Measurements from ENCODE around the gene PDE9A. TPM values are rescaled to one million over a fixed set of nuclear protein-coding genes. Genes with fewer than 3 reads are reported as not detected.

PDE9A gene
- total RNA-seq, 6 experiments from 2014 or later: not detected

DNA sequence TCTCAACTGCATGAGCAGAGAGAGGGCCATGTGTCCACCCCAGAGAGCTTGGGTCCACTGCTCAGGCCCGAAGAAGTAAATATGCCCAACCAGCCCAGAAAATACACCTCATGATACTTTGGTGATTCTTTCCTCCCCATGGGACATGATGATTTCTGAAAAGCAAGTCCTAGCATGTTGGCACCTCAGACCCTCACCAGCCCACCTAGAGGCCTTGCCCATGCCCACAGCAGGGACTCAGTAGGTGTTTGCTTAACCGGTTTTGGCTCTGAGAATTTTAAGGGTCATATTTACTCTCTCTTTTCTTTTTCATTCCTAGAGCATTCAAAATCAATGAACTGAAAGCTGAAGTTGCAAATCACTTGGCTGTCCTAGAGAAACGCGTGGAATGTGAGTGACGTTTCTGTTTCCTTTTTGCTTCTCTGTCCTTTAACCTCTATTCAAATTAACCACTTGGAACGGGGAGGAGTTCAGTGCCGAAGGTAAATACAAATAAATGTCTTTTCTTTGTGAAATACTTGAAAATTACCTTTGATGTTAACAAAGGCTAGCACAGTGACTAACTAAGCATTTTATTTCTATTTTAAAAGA lies 79.7 kb downstream of the PDE9A start:
- Mint-ChIP-seq H3K4me3 (no peak overlapping the region), H3K27me3 (ENCODE audit: insufficient read depth) (no peaks in the 10 kb centered on the region), H3K9me3 (peaks cover 5% of the 10 kb centered on the region; the same call in 1 of the 2 replicates), H3K27ac (no peak overlapping the region), H3K36me3 (ENCODE audit: low read depth) (no peaks in the 10 kb centered on the region), H3K4me1 (ENCODE audit: low read depth) (no peaks in the 10 kb centered on the region)
- TF ChIP-seq, protein P1, sequence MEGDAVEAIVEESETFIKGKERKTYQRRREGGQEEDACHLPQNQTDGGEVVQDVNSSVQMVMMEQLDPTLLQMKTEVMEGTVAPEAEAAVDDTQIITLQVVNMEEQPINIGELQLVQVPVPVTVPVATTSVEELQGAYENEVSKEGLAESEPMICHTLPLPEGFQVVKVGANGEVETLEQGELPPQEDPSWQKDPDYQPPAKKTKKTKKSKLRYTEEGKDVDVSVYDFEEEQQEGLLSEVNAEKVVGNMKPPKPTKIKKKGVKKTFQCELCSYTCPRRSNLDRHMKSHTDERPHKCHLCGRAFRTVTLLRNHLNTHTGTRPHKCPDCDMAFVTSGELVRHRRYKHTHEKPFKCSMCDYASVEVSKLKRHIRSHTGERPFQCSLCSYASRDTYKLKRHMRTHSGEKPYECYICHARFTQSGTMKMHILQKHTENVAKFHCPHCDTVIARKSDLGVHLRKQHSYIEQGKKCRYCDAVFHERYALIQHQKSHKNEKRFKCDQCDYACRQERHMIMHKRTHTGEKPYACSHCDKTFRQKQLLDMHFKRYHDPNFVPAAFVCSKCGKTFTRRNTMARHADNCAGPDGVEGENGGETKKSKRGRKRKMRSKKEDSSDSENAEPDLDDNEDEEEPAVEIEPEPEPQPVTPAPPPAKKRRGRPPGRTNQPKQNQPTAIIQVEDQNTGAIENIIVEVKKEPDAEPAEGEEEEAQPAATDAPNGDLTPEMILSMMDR (IDR thresholded peaks at IDR 0.05): no peak
- no peak for DNase-seq

DNA sequence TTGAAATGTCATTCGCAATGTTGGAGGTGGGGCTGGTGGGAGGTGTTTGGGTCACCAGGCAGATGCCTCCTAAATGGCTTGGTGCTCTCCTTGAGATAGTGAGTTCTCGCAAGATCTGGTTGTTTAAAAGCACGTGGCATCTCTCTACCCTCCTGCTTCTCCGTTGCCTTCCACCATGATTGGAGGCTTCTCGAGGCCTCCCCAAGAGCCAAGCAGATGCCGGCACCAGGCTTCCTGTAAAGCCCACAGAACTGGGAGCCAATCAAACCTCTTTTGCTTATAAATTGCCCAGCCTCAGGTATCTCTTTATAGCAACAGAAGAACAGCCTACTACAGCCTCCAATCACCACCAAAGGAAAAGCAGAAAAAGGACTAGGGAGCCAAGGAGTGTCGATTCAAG lies 80.5 kb downstream of the PDE9A start:
- DNase-seq: no peak
- Mint-ChIP-seq H3K4me1 (ENCODE audit: low read depth) (no peaks in the 10 kb centered on the region), H3K27ac (no peak overlapping the region), H3K9me3 (peaks cover 5% of the 10 kb centered on the region; the same call in 1 of the 2 replicates), H3K4me3 (no peak overlapping the region), H3K27me3 (ENCODE audit: insufficient read depth) (peaks cover 2% of the 10 kb centered on the region; the same call in 1 of the 2 replicates), H3K36me3 (ENCODE audit: low read depth) (no peaks in the 10 kb centered on the region)
- TF ChIP-seq, protein P1 (IDR thresholded peaks at IDR 0.05): no peak

DNA sequence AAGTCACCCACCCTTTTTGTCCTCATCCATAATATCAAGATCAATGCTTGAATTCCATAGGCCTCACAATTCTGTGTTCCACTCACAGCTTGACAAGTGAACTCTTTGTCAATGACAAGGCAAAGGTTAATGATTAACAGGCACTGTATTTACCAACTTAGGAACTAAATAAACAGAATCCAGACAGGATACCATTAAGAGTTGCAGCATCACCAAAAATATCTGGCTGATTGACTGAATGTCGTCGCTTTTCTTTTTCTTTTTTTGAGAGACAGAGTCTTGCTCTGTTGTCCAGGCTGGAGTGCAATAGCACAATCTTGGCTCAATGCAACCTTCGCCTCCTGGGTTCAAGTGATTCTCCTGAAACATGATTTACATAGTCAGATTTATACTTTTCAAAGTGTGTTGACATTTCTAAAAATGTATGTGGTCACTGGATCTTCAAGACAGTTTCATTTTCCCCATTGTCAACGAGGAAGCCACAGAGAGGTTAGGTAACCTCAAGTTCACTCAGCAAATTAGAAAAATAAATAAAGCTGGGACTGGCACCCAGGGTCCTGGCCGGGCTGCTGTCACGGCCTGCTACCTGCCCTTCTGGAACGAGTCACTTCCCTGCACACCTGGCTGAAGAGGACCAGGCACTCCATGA lies 81.0 kb downstream of the PDE9A start:
- H3K4me1 Mint-ChIP-seq (ENCODE audit: low read depth): no peaks in the 10 kb centered on the region
- H3K4me3 Mint-ChIP-seq: no peak overlapping the region
- peaks cover 5% of the 10 kb centered on the region; the same call in 1 of the 2 replicates for H3K9me3 Mint-ChIP-seq
- H3K36me3 Mint-ChIP-seq (ENCODE audit: low read depth): no peaks in the 10 kb centered on the region
- TF ChIP-seq, protein P1 (IDR thresholded peaks at IDR 0.05): no peak
- DNase-seq: no peak
- no peak overlapping the region for H3K27ac Mint-ChIP-seq
- H3K27me3 Mint-ChIP-seq (ENCODE audit: insufficient read depth): peaks cover 2% of the 10 kb centered on the region; the same call in 1 of the 2 replicates

DNA sequence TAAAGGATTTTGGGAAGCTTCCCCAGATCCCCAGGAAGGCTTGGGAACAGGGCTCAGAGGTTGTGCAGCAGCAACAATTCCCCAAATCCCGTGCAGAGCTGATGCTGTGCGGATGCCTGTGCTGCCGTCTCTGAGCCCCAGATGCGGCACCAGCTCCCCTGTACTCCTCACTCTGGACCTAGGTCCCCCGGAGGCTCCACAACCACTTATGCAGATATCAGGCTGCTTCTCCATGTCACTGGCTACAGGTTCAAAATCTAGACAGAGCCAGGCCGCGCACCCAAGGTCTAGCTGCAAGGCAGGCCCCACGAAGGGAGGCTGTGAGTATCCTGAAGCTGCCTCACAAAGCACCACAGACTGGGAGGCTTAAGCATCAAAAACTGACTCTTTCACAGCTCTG lies 81.6 kb downstream of the PDE9A start:
- no peak for DNase-seq
- H3K27me3 Mint-ChIP-seq (ENCODE audit: insufficient read depth): peaks cover 2% of the 10 kb centered on the region; the same call in 1 of the 2 replicates
- H3K9me3 Mint-ChIP-seq: peaks cover 5% of the 10 kb centered on the region; the same call in 1 of the 2 replicates
- TF ChIP-seq, protein P1 (IDR thresholded peaks at IDR 0.05): no peak
- no peak overlapping the region for H3K27ac Mint-ChIP-seq
- H3K4me1 Mint-ChIP-seq (ENCODE audit: low read depth): no peaks in the 10 kb centered on the region
- no peak overlapping the region for H3K4me3 Mint-ChIP-seq
- H3K36me3 Mint-ChIP-seq (ENCODE audit: low read depth): no peaks in the 10 kb centered on the region

DNA sequence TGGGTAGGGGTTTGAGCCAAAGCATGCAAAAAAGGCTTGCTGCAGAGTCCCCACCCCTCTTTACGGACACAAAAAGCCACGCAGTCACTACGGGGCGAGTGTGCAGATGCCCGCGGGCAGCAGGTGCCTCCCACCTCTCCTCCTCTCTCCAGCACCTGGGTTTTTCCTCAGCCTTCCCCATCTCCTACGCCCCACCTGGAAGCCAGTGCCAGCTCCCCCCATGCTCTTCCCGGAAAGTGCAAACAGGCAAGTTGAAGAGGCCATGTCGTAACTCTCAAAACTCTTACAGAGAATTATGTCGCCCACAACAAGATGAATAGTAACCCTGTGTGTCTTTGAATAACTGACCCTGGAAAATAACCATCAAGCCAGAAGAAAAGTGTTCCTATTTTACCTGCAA lies 82.5 kb downstream of the PDE9A start:
- no peaks in the 10 kb centered on the region for H3K36me3 Mint-ChIP-seq (ENCODE audit: low read depth)
- no peak overlapping the region for H3K27ac Mint-ChIP-seq
- DNase-seq: no peak
- no peak overlapping the region for H3K4me3 Mint-ChIP-seq
- no peaks in the 10 kb centered on the region for H3K4me1 Mint-ChIP-seq (ENCODE audit: low read depth)
- H3K9me3 Mint-ChIP-seq: peaks cover 5% of the 10 kb centered on the region; the same call in 1 of the 2 replicates
- TF ChIP-seq, protein P1 (IDR thresholded peaks at IDR 0.05): no peak
- peaks cover 4% of the 10 kb centered on the region; the same call in 1 of the 2 replicates for H3K27me3 Mint-ChIP-seq (ENCODE audit: insufficient read depth)
